Measurements from ENCODE around the gene CLSTN2.

Gene CLSTN2

GRCh38 chr3:140555666-140556065 lies 620.7 kb downstream of the CLSTN2 start:
- DNase-seq (ENCODE audit: low read depth, low spot score) = no peak
- H3K4me3 ChIP-seq (ENCODE audit: low read length) = no peak overlapping the region

GRCh38 chr3:140557476-140557875 lies 622.5 kb downstream of the CLSTN2 start:
- no peak for DNase-seq (ENCODE audit: low read depth, low spot score)
- no peak overlapping the region for H3K4me3 ChIP-seq (ENCODE audit: low read length)

- DNase-seq (ENCODE audit: low read depth, low spot score) = no peak
- H3K4me3 ChIP-seq (ENCODE audit: low read length) = no peak overlapping the region
Measured at GRCh38 chr3:140559546-140559945, 624.6 kb downstream of the CLSTN2 start.

- no peak for DNase-seq (ENCODE audit: low read depth, low spot score)
- no peak overlapping the region for H3K4me3 ChIP-seq (ENCODE audit: low read length)
Measured at GRCh38 chr3:140563206-140563760, 628.3 kb downstream of the CLSTN2 start.

- H3K4me3 ChIP-seq (ENCODE audit: low read length) = no peak overlapping the region
- no peak for DNase-seq (ENCODE audit: low read depth, low spot score)
Measured at GRCh38 chr3:140568131-140568530, 633.1 kb downstream of the CLSTN2 start.

- no peak for DNase-seq (ENCODE audit: low read depth, low spot score)
- H3K4me3 ChIP-seq (ENCODE audit: low read length) = no peak overlapping the region
Measured at GRCh38 chr3:140568842-140569520, 634.0 kb downstream of the CLSTN2 start.

GRCh38 chr3:140570602-140571001 lies 635.6 kb downstream of the CLSTN2 start:
- DNase-seq (ENCODE audit: low read depth, low spot score) = no peak
- no peak overlapping the region for H3K4me3 ChIP-seq (ENCODE audit: low read length)

- DNase-seq (ENCODE audit: low read depth, low spot score) = no peak
- H3K4me3 ChIP-seq (ENCODE audit: low read length) = no peak overlapping the region
Measured at GRCh38 chr3:140571836-140572235, 636.9 kb downstream of the CLSTN2 start.

GRCh38 chr3:140572334-140572733 lies 637.3 kb downstream of the CLSTN2 start:
- H3K4me3 ChIP-seq (ENCODE audit: low read length) = no peak overlapping the region
- no peak for DNase-seq (ENCODE audit: low read depth, low spot score)

- DNase-seq (ENCODE audit: low read depth, low spot score) = no peak
- no peak overlapping the region for H3K4me3 ChIP-seq (ENCODE audit: low read length)
Measured at GRCh38 chr3:140573011-140573410, 638.0 kb downstream of the CLSTN2 start.

GRCh38 chr3:140574375-140574774 lies 639.4 kb downstream of the CLSTN2 start:
- DNase-seq (ENCODE audit: low read depth, low spot score) = no peak
- no peak overlapping the region for H3K4me3 ChIP-seq (ENCODE audit: low read length)

GRCh38 chr3:140576449-140576848 lies 641.5 kb downstream of the CLSTN2 start:
- no peak for DNase-seq (ENCODE audit: low read depth, low spot score)

GRCh38 chr3:140577911-140578310 lies 642.9 kb downstream of the CLSTN2 start:
- no peak for DNase-seq (ENCODE audit: low read depth, low spot score)
- H3K4me3 ChIP-seq (ENCODE audit: low read length) = no peak overlapping the region

More at GRCh38 chr3:140576449-140576848, 641.5 kb downstream of the CLSTN2 start:
- H3K4me3 ChIP-seq (ENCODE audit: low read length) = no peak overlapping the region

GRCh38 chr3:140579260-140579659 lies 644.3 kb downstream of the CLSTN2 start:
- no peak for DNase-seq (ENCODE audit: low read depth, low spot score)
- no peak overlapping the region for H3K4me3 ChIP-seq (ENCODE audit: low read length)

- DNase-seq (ENCODE audit: low read depth, low spot score) = no peak
- H3K4me3 ChIP-seq (ENCODE audit: low read length) = no peak overlapping the region
Measured at GRCh38 chr3:140580746-140581145, 645.8 kb downstream of the CLSTN2 start.

GRCh38 chr3:140584549-140584948 lies 649.6 kb downstream of the CLSTN2 start:
- H3K4me3 ChIP-seq (ENCODE audit: low read length) = no peak overlapping the region
- no peak for DNase-seq (ENCODE audit: low read depth, low spot score)

- no peak for DNase-seq (ENCODE audit: low read depth, low spot score)
- no peak overlapping the region for H3K4me3 ChIP-seq (ENCODE audit: low read length)
Measured at GRCh38 chr3:140585828-140586227, 650.8 kb downstream of the CLSTN2 start.

GRCh38 chr3:140586311-140586710 lies 651.3 kb downstream of the CLSTN2 start:
- no peak overlapping the region for H3K4me3 ChIP-seq (ENCODE audit: low read length)
- no peak for DNase-seq (ENCODE audit: low read depth, low spot score)

- H3K4me3 ChIP-seq (ENCODE audit: low read length) = no peak overlapping the region
Measured at GRCh38 chr3:140588558-140588957, 653.6 kb downstream of the CLSTN2 start.

GRCh38 chr3:140593766-140594165 lies 658.8 kb downstream of the CLSTN2 start:
- no peak for DNase-seq (ENCODE audit: low read depth, low spot score)
- H3K4me3 ChIP-seq (ENCODE audit: low read length) = no peak overlapping the region

More at GRCh38 chr3:140588558-140588957, 653.6 kb downstream of the CLSTN2 start:
- no peak for DNase-seq (ENCODE audit: low read depth, low spot score)

GRCh38 chr3:140595295-140595694 lies 660.3 kb downstream of the CLSTN2 start:
- no peak overlapping the region for H3K4me3 ChIP-seq (ENCODE audit: low read length)
- DNase-seq (ENCODE audit: low read depth, low spot score) = no peak
